ENCODE measurements around the gene LIMS1. TPM values are rescaled to one million over a fixed set of nuclear protein-coding genes. Genes with fewer than 3 reads are reported as not detected.

The LIMS1 gene
- polyA plus RNA-seq, 1 donor (not counting 4 experiments of a cell fraction or from before 2014, with no cell fraction given): 62.5 TPM

DNA sequence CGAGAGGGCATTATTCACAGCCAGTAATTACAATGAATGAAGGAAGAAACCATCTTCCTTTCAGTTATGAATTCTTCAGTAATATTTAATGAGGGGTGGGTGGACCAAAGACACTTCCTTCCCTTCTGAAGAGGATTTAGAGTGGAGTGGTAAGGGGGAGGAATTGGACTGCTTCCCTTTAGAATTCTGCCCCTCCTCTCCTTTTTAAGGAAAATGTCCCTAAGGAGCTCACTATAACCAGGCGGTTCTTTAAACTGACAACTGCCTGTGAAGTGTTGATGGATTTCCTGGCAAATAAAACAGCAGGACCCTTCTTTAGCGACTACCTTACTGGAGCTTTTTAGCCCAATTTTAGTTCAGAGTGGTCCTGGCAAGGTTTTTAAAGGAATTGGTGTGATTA lies 86.4 kb downstream of the LIMS1 start:
- Histone ChIP-seq H3K9ac (ENCODE audit: control insufficient read depth, extremely low read depth, insufficient read depth, low read length) (peak overlapping the region; percentile 60), H3K36me3 (ENCODE audit: control insufficient read depth in 2 of 2, extremely low read depth in 1 of 2, insufficient read depth in 2 of 2, low read length in 2 of 2) (no peaks in the 10 kb centered on the region), H3K27me3 (ENCODE audit: control insufficient read depth, extremely low read depth, insufficient read depth, low read length) (no peaks in the 10 kb centered on the region), H3K27ac (ENCODE audit: control insufficient read depth, insufficient read depth, low read length) (peak overlapping the region; percentile 80), H3K9me3 (ENCODE audit: control insufficient read depth, low read depth, low read length) (no peaks in the 10 kb centered on the region), H2AFZ (ENCODE audit: control insufficient read depth, low read length) (no peak overlapping the region), H3K4me3 (ENCODE audit: control insufficient read depth in 2 of 3, extremely low read depth in 1 of 3, insufficient read depth in 2 of 3, low read depth in 1 of 3, low read length in 3 of 3) (peak overlapping the region in 2 of 3 experiments; percentile 60 to 69), H3K4me1 (ENCODE audit: control insufficient read depth, extremely low read depth, insufficient read depth, low read length) (peaks cover 74% of the 10 kb centered on the region), H3K9me1 (ENCODE audit: control insufficient read depth, extremely low read depth, insufficient read depth, low read length) (no peaks in the 10 kb centered on the region), H3K4me2 (ENCODE audit: control insufficient read depth, extremely low read depth, insufficient read depth, low read depth, low read length) (peak overlapping the region; percentile 98), H4K20me1 (ENCODE audit: control insufficient read depth, extremely low read depth, insufficient read depth, low read length) (no peaks in the 10 kb centered on the region), H3K79me2 (ENCODE audit: control insufficient read depth, insufficient read depth, low read length) (peaks cover 77% of the 10 kb centered on the region)
- DNase-seq (ENCODE audit: low read depth, low spot score) (no peak), FAIRE-seq (no peak)
- no peak for TF ChIP-seq EZH2 (IDR thresholded peaks at IDR 0.05; ENCODE audit: low read length)
- TF ChIP-seq, protein P1, sequence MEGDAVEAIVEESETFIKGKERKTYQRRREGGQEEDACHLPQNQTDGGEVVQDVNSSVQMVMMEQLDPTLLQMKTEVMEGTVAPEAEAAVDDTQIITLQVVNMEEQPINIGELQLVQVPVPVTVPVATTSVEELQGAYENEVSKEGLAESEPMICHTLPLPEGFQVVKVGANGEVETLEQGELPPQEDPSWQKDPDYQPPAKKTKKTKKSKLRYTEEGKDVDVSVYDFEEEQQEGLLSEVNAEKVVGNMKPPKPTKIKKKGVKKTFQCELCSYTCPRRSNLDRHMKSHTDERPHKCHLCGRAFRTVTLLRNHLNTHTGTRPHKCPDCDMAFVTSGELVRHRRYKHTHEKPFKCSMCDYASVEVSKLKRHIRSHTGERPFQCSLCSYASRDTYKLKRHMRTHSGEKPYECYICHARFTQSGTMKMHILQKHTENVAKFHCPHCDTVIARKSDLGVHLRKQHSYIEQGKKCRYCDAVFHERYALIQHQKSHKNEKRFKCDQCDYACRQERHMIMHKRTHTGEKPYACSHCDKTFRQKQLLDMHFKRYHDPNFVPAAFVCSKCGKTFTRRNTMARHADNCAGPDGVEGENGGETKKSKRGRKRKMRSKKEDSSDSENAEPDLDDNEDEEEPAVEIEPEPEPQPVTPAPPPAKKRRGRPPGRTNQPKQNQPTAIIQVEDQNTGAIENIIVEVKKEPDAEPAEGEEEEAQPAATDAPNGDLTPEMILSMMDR (optimal IDR thresholded peaks at IDR 0.05 in 1 of 3, IDR thresholded peaks at IDR 0.05 in 1 of 3, conservative IDR thresholded peaks at IDR 0.05 in 1 of 3; ENCODE audit: extremely low read depth in 1 of 3, insufficient read depth in 2 of 3, low read length in 3 of 3): no peak
- dilution Hi-C loops (cut with MboI; ENCODE audit: extremely low pct_ligation_motif_present, low sequenced_read_pairs): no loop called here

DNA sequence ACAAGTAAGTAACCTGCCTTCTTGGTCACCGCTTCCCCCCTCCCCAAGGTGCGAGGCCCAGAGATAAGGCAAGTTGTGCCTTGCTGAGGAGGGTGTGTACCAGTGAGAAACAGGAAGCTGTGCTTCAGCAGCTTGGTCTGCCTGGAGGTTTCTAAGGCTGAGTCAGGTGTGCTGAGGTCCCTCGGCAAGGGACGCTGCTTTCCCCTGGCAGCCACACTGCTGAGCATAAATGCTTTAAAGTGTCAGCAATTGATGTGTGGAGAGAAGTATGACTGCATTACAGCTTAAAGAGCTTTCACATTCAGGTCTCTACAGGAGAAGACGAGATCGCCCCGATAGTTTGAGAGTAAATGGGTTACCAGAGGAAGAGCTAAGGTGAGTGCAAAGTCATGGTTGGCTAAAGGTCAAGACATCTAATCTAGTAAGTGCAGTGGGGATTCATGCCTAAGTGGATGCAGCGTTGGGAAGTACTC lies 86.9 kb downstream of the LIMS1 start:
- Histone ChIP-seq H2AFZ (ENCODE audit: control insufficient read depth, low read length) (peak overlapping the region; percentile 7), H3K4me1 (ENCODE audit: control insufficient read depth, extremely low read depth, insufficient read depth, low read length) (peaks cover 69% of the 10 kb centered on the region), H3K79me2 (ENCODE audit: control insufficient read depth, insufficient read depth, low read length) (peaks cover 76% of the 10 kb centered on the region), H3K27me3 (ENCODE audit: control insufficient read depth, extremely low read depth, insufficient read depth, low read length) (no peaks in the 10 kb centered on the region), H3K36me3 (ENCODE audit: control insufficient read depth in 2 of 2, extremely low read depth in 1 of 2, insufficient read depth in 2 of 2, low read length in 2 of 2) (no peaks in the 10 kb centered on the region), H3K27ac (ENCODE audit: control insufficient read depth, insufficient read depth, low read length) (peak overlapping the region; percentile 80), H4K20me1 (ENCODE audit: control insufficient read depth, extremely low read depth, insufficient read depth, low read length) (no peaks in the 10 kb centered on the region), H3K9me3 (ENCODE audit: control insufficient read depth, low read depth, low read length) (no peaks in the 10 kb centered on the region), H3K9ac (ENCODE audit: control insufficient read depth, extremely low read depth, insufficient read depth, low read length) (peak overlapping the region; percentile 60), H3K9me1 (ENCODE audit: control insufficient read depth, extremely low read depth, insufficient read depth, low read length) (no peaks in the 10 kb centered on the region), H3K4me3 (ENCODE audit: control insufficient read depth in 2 of 3, extremely low read depth in 1 of 3, insufficient read depth in 2 of 3, low read depth in 1 of 3, low read length in 3 of 3) (peak overlapping the region; percentile 41 to 69 (median 60)), H3K4me2 (ENCODE audit: control insufficient read depth, extremely low read depth, insufficient read depth, low read depth, low read length) (peak overlapping the region; percentile 98)
- DNase-seq (ENCODE audit: low read depth, low spot score): peak; percentile 69
- FAIRE-seq: peak; percentile 97
- dilution Hi-C loops (cut with MboI; ENCODE audit: extremely low pct_ligation_motif_present, low sequenced_read_pairs): no loop called here
- TF ChIP-seq, protein P1 (optimal IDR thresholded peaks at IDR 0.05 in 1 of 3, IDR thresholded peaks at IDR 0.05 in 1 of 3, conservative IDR thresholded peaks at IDR 0.05 in 1 of 3; ENCODE audit: extremely low read depth in 1 of 3, insufficient read depth in 2 of 3, low read length in 3 of 3): no peak
- TF ChIP-seq EZH2 (IDR thresholded peaks at IDR 0.05; ENCODE audit: low read length): no peak
